Erythroblast (primary cell): ENCODE measurements around the gene CMIP.

Experiments
- GATA1 ChIP-seq: IDR thresholded peaks from 2 replicates; pipeline ENCODE4 v1.6.1; 2011; ENCODE audit warnings: low read depth, mild to moderate bottlenecking, control low read depth, low read length, moderate library complexity
- POLR2A ChIP-seq: IDR thresholded peaks from 2 replicates; pipeline ENCODE4 v1.6.1; 2011; ENCODE audit warnings: mild to moderate bottlenecking, low read length

DNA sequence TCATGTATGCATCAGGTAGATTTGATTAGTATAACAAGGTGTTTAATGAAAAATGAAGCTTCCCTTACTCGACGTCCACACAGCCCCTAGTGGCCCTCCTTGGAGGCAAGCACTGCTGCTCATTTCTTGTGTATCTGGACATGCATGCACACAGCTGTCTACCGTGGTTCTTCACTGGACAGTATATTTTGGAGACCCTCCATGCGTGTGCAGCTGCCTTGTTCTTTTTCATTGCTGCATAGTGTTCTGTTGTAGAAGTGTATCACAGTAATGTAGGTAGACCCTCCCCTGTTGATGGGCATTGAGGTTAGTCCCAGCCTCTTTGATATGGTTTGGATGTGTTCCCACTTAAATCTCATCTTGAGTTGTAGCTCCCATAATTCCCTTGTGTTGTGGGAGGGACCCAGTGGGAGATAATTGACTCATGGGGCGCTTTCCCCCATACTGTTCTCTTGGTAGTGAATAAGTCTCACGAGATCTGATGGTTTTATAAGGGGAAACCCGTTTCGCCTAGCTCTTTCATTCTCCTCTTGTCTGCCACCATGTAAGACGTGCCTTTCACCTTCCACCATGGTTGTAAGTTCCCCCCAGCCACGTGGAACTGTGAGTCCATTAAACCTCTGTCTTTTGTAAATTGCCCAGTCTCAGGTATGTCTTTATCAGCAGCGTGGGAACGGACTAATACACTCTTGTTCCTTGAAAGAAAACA lies 6.3 kb downstream of the CMIP start:
- TF ChIP-seq POLR2A = no peak
- TF ChIP-seq GATA1 = no peak
